Keratinocyte (primary cell): Measurements from ENCODE around the gene RFWD3. TPM values are rescaled to one million over a fixed set of nuclear protein-coding genes. Genes with fewer than 3 reads are reported as not detected.

ENCODE experiments used
- DNase-seq: peaks from one replicate; pipeline ENCODE4 v3.0.0-alpha.2; 2011; ENCODE audit warnings: low read depth, missing footprints, low spot score
- FAIRE-seq: peaks from 2 replicates; lab custom pipeline; 2011; peaks lifted over from hg19 to GRCh38; lab: Jason Lieb, UNC
- H2AFZ ChIP-seq: 2 replicates; pipeline ENCODE4 v1.6.0; 2012; ENCODE audit warnings: low read length, control low read depth, inconsistent platforms; ENCODE audit not compliant: control insufficient read depth
- H3K27ac ChIP-seq: 2 replicates; pipeline ENCODE4 v1.5.1; 2011; ENCODE audit warnings: low read length; ENCODE audit not compliant: control insufficient read depth, insufficient read depth
- H3K27me3 ChIP-seq: 3 replicates; pipeline ENCODE4 v1.6.0; 2011; ENCODE audit warnings: low read length; ENCODE audit not compliant: control insufficient read depth, insufficient read depth; ENCODE audit errors: extremely low read depth
- H3K36me3 ChIP-seq, 2 experiments: 2 replicates in 1 of 2; 3 replicates in 1 of 2; pipeline ENCODE4 v1.5.1; 2011; ENCODE audit warnings: low read length in 2 of 2, mild to moderate bottlenecking in 1 of 2; ENCODE audit not compliant: control insufficient read depth in 2 of 2, insufficient read depth in 2 of 2; ENCODE audit errors: extremely low read depth in 1 of 2
- H3K4me1 ChIP-seq: 3 replicates; pipeline ENCODE4 v1.5.1; 2011; ENCODE audit warnings: low read length; ENCODE audit not compliant: control insufficient read depth, insufficient read depth; ENCODE audit errors: extremely low read depth
- H3K4me2 ChIP-seq: 3 replicates; pipeline ENCODE4 v1.6.0; 2011; ENCODE audit warnings: low read depth, low read length; ENCODE audit not compliant: control insufficient read depth, insufficient read depth; ENCODE audit errors: extremely low read depth
- H3K4me3 ChIP-seq, 3 experiments: fragments of 200-600 bp in 1 of 3; sonication (generic) in 1 of 3; 2 replicates in 2 of 3; 3 replicates in 1 of 3; pipeline ENCODE4 v1.5.1; 2011 to 2016; ENCODE audit warnings: low read length in 3 of 3, mild to moderate bottlenecking in 3 of 3, control low read depth in 2 of 3, inconsistent platforms in 1 of 3, low read depth in 1 of 3, mixed read lengths in 1 of 3, mixed run types in 1 of 3, moderate library complexity in 1 of 3; ENCODE audit not compliant: control insufficient read depth in 2 of 3, insufficient read depth in 2 of 3; ENCODE audit errors: extremely low read depth in 1 of 3
- H3K79me2 ChIP-seq: 2 replicates; pipeline ENCODE4 v1.6.0; 2012; ENCODE audit warnings: low read length; ENCODE audit not compliant: control insufficient read depth, insufficient read depth
- H3K9ac ChIP-seq: 3 replicates; pipeline ENCODE4 v1.6.0; 2011; ENCODE audit warnings: low read length; ENCODE audit not compliant: control insufficient read depth, insufficient read depth; ENCODE audit errors: extremely low read depth
- H3K9me1 ChIP-seq: 3 replicates; pipeline ENCODE4 v1.6.0; 2011; ENCODE audit warnings: low read length; ENCODE audit not compliant: control insufficient read depth, insufficient read depth; ENCODE audit errors: extremely low read depth
- H3K9me3 ChIP-seq: 2 replicates; pipeline ENCODE4 v1.5.1; 2012; ENCODE audit warnings: low read depth, low read length; ENCODE audit not compliant: control insufficient read depth
- H4K20me1 ChIP-seq: 3 replicates; pipeline ENCODE4 v1.6.0; 2011; ENCODE audit warnings: low read length; ENCODE audit not compliant: control insufficient read depth, insufficient read depth; ENCODE audit errors: extremely low read depth
- CTCF ChIP-seq, 3 experiments: IDR thresholded peaks in 1 of 3; conservative IDR thresholded peaks in 1 of 3; optimal IDR thresholded peaks in 1 of 3; 2 replicates in 2 of 3; 3 replicates in 1 of 3; pipeline versions ENCODE3 to v1.5.1; 2011; ENCODE audit warnings: low read length in 3 of 3, mild to moderate bottlenecking in 3 of 3, moderate library complexity in 2 of 3, control low read depth in 1 of 3, inconsistent platforms in 1 of 3; ENCODE audit not compliant: insufficient read depth in 2 of 3; ENCODE audit errors: extremely low read depth in 1 of 3
- EZH2 ChIP-seq: IDR thresholded peaks from one replicate; pipeline ENCODE4 v1.6.1; 2012; ENCODE audit warnings: inconsistent platforms, mild to moderate bottlenecking, low read length, moderate library complexity
- dilution Hi-C: fragments of 300-500 bp; cut with MboI; formaldehyde crosslinking; loops from one replicate; pipeline ENCODE4 v1.7.0; 2020; ENCODE audit warnings: low sequenced_read_pairs; ENCODE audit not compliant: extremely low pct_ligation_motif_present
- polyA plus RNA-seq, 5 experiments: library from polyadenylated mRNA; depleted of rRNA in 3 of 5; stranded (reverse) in 3 of 5; stranded (forward) in 1 of 5; unstranded in 1 of 5; fragments of >200 nt; gene quantifications; 1 replicate in 1 of 5; 2 replicates in 3 of 5; 3 replicates in 1 of 5; pipeline versions ENCODE4 v1.2.1 to v1.2.3, GENCODE V29; 2011 to 2012; ENCODE audit warnings: missing spikeins in 2 of 5, low read depth in 1 of 5, low replicate concordance in 1 of 5

RFWD3 gene
- polyA plus RNA-seq, 1 donor (not counting 4 experiments of a cell fraction or from before 2014, with no cell fraction given), result 29.2 TPM

- Histone ChIP-seq H4K20me1 (peaks cover 3% of the 10 kb centered on the region), H3K9me1 (peaks cover 2% of the 10 kb centered on the region), H3K9me3 (no peaks in the 10 kb centered on the region), H3K27me3 (no peaks in the 10 kb centered on the region), H3K4me3 (no peak overlapping the region), H3K27ac (peak overlapping the region; percentile 45), H3K4me1 (peaks cover 23% of the 10 kb centered on the region), H3K4me2 (peak overlapping the region; percentile 35), H3K79me2 (peaks cover 78% of the 10 kb centered on the region), H2AFZ (no peak overlapping the region), H3K36me3 (no peaks in the 10 kb centered on the region), H3K9ac (no peak overlapping the region)
- DNase-seq (no peak), FAIRE-seq (no peak)
- TF ChIP-seq EZH2 (no peak), CTCF (optimal IDR thresholded peaks at IDR 0.05 in 1 of 3, IDR thresholded peaks at IDR 0.05 in 1 of 3, conservative IDR thresholded peaks at IDR 0.05 in 1 of 3; ENCODE audit: extremely low read depth in 1 of 3, insufficient read depth in 2 of 3, low read length in 3 of 3) (no peak)
- dilution Hi-C loops, result no loop called here
Observed at GRCh38 chr16:74577882-74578366, 88.8 kb downstream of the RFWD3 start.

DNA sequence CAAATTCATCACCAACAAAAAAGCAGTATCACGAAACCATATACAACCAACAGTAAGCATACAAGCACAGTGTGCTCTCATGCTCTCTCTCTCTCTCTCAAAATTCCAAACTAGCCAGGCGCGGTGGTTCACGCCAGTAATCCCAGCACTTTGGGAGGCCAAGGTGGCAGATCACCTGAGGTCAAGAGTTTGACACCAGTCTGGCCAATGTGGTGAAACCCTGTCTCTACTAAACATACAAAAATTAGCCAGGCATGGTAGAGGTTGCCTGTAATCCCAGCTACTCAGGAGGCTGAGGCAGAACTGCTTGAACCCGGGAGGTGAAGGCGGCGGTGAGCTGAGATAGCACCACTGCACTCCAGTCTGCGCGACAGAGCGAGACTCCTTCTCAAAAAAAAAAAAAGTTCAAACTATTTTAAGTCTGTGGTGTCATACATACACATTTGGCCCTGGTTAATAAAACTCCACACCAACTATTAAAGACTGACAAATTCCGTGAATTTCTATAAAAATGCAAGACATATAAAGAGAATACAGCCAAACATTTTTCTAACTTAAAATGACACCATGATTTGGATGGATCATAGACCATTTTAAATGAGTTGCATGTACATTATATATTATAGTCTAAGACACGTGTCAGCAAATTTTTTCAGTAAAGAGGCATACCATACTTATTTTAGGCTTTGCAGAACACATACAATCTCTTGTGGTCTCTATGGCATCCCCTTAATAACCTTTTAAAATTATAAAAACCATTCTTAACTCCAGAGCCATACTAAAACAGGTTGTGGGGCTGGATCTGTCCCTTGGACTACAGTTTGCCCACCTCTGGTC, 90.7 kb downstream of the RFWD3 start:
- Histone ChIP-seq H3K9ac (no peak overlapping the region), H3K79me2 (peaks cover 78% of the 10 kb centered on the region), H4K20me1 (peaks cover 3% of the 10 kb centered on the region), H2AFZ (no peak overlapping the region), H3K36me3 (no peaks in the 10 kb centered on the region), H3K4me2 (no peak overlapping the region), H3K27me3 (no peaks in the 10 kb centered on the region), H3K4me1 (peaks cover 23% of the 10 kb centered on the region), H3K9me3 (no peaks in the 10 kb centered on the region), H3K9me1 (peaks cover 2% of the 10 kb centered on the region), H3K4me3 (no peak overlapping the region), H3K27ac (no peak overlapping the region)
- no peak for DNase-seq
- dilution Hi-C loops, result no loop called here
- no peak for FAIRE-seq
- TF ChIP-seq CTCF (optimal IDR thresholded peaks at IDR 0.05 in 1 of 3, IDR thresholded peaks at IDR 0.05 in 1 of 3, conservative IDR thresholded peaks at IDR 0.05 in 1 of 3; ENCODE audit: extremely low read depth in 1 of 3, insufficient read depth in 2 of 3, low read length in 3 of 3) (no peak), EZH2 (no peak)
